H9 (cell line): Measurements from ENCODE around the gene KCNG2. TPM values are rescaled to one million over a fixed set of nuclear protein-coding genes. Genes with fewer than 3 reads are reported as not detected.
A peak's percentile ranks its signal among the peaks of the same experiment; 100 is the strongest.

ENCODE experiments used
- DNase-seq: peaks from one replicate; pipeline ENCODE4 v3.0.0-alpha.2; 2017
- H2AFZ ChIP-seq: one replicate; pipeline ENCODE4 v1.6.1; 2013; ENCODE audit warnings: mild to moderate bottlenecking, low read length, control low read depth, moderate library complexity
- H2AK5ac ChIP-seq: 2 replicates; pipeline ENCODE4 v1.6.1; 2013; ENCODE audit warnings: low read length, control low read depth, mixed read lengths; ENCODE audit not compliant: insufficient read length
- H2BK120ac ChIP-seq: one replicate; pipeline ENCODE4 v1.6.1; 2013; ENCODE audit warnings: low read depth, mild to moderate bottlenecking, low read length, control low read depth, inconsistent platforms; ENCODE audit not compliant: poor library complexity, severe bottlenecking
- H2BK12ac ChIP-seq: 2 replicates; pipeline ENCODE4 v1.6.1; 2013; ENCODE audit warnings: low read length, control low read depth, mixed read lengths, low read depth; ENCODE audit not compliant: insufficient read length
- H2BK15ac ChIP-seq: 2 replicates; pipeline ENCODE4 v1.6.1; 2013; ENCODE audit warnings: low read depth, low read length, control low read depth
- H2BK20ac ChIP-seq: one replicate; pipeline ENCODE4 v1.6.1; 2013; ENCODE audit warnings: low read depth, mild to moderate bottlenecking, low read length, control low read depth, inconsistent platforms; ENCODE audit not compliant: poor library complexity, severe bottlenecking
- H2BK5ac ChIP-seq: 2 replicates; pipeline ENCODE4 v1.6.1; 2013; ENCODE audit warnings: low read length, control low read depth, mixed read lengths; ENCODE audit not compliant: insufficient read length
- H3K14ac ChIP-seq: 2 replicates; pipeline ENCODE4 v1.6.1; 2013; ENCODE audit warnings: low read length, control low read depth; ENCODE audit not compliant: insufficient read depth
- H3K18ac ChIP-seq: 2 replicates; pipeline ENCODE4 v1.6.1; 2013; ENCODE audit warnings: low read depth, mild to moderate bottlenecking, mixed read lengths, low read length, control low read depth; ENCODE audit not compliant: insufficient read length
- H3K23ac ChIP-seq: 2 replicates; pipeline ENCODE4 v1.6.1; 2013; ENCODE audit warnings: low read length, control low read depth, mixed read lengths, low read depth; ENCODE audit not compliant: insufficient read length
- H3K23me2 ChIP-seq: 2 replicates; pipeline ENCODE4 v1.6.1; 2013; ENCODE audit warnings: low read depth, mild to moderate bottlenecking, mixed read lengths, low read length, control low read depth; ENCODE audit not compliant: insufficient read length, poor library complexity, severe bottlenecking
- H3K27ac ChIP-seq: 2 replicates; pipeline ENCODE4 v1.5.1; 2013; ENCODE audit warnings: low read length, control low read depth, mixed read lengths, low read depth; ENCODE audit not compliant: insufficient read length
- H3K27me3 ChIP-seq: 2 replicates; pipeline ENCODE4 v1.6.1; 2013; ENCODE audit warnings: low read length, control low read depth, inconsistent platforms; ENCODE audit not compliant: insufficient read depth
- H3K4ac ChIP-seq: 2 replicates; pipeline ENCODE4 v1.6.1; 2013; ENCODE audit warnings: low read depth, mild to moderate bottlenecking, control low read depth, inconsistent platforms, low read length, moderate library complexity
- H3K4me1 ChIP-seq: 2 replicates; pipeline ENCODE4 v1.6.1; 2013; ENCODE audit warnings: low read length, control low read depth, inconsistent platforms; ENCODE audit not compliant: insufficient read depth
- H3K4me2 ChIP-seq: 2 replicates; pipeline ENCODE4 v1.6.1; 2013; ENCODE audit warnings: low read length, control low read depth, mixed read lengths; ENCODE audit not compliant: insufficient read length, insufficient read depth
- H3K56ac ChIP-seq: 2 replicates; pipeline ENCODE4 v1.6.1; 2013; ENCODE audit warnings: low read depth, mild to moderate bottlenecking, mixed read lengths, low read length, control low read depth; ENCODE audit not compliant: insufficient read length
- H3K79me1 ChIP-seq: 2 replicates; pipeline ENCODE4 v1.6.1; 2013; ENCODE audit warnings: low read depth, mild to moderate bottlenecking, moderate library complexity, low read length, control low read depth, inconsistent platforms; ENCODE audit not compliant: insufficient read depth, poor library complexity, severe bottlenecking
- H3K79me2 ChIP-seq: 2 replicates; pipeline ENCODE4 v1.6.1; 2013; ENCODE audit warnings: low read length, control low read depth, inconsistent platforms; ENCODE audit not compliant: insufficient read depth
- H3K9ac ChIP-seq: 2 replicates; pipeline ENCODE4 v1.6.1; 2013; ENCODE audit warnings: low read length, control low read depth, mixed read lengths; ENCODE audit not compliant: insufficient read length; ENCODE audit errors: extremely low read depth
- H3K9me3 ChIP-seq: one replicate; pipeline ENCODE4 v1.6.1; 2013; ENCODE audit warnings: low read depth, low read length, inconsistent platforms; ENCODE audit not compliant: control insufficient read depth
- H3T11ph ChIP-seq: one replicate; pipeline ENCODE4 v1.6.1; 2013; ENCODE audit warnings: mild to moderate bottlenecking, low read length, control low read depth, inconsistent platforms
- H4K20me1 ChIP-seq: one replicate; pipeline ENCODE4 v1.6.1; 2013; ENCODE audit not compliant: control insufficient read depth, insufficient read length, insufficient read depth
- H4K5ac ChIP-seq: 2 replicates; pipeline ENCODE4 v1.6.1; 2013; ENCODE audit warnings: low read depth, mild to moderate bottlenecking, mixed read lengths, low read length, control low read depth; ENCODE audit not compliant: insufficient read length
- H4K8ac ChIP-seq: replicated peaks from 2 replicates; pipeline ENCODE4 v1.6.1; 2013; ENCODE audit warnings: low read length, control low read depth, mixed read lengths, low read depth; ENCODE audit not compliant: insufficient read length
- H4K91ac ChIP-seq: 2 replicates; pipeline ENCODE4 v1.6.1; 2013; ENCODE audit warnings: low read depth, mild to moderate bottlenecking, moderate library complexity, mixed read lengths, low read length, control low read depth; ENCODE audit not compliant: insufficient read length
- H3K27ac Mint-ChIP-seq, 3 experiments: 2 replicates in 2 of 3; 3 replicates in 1 of 3; pipeline ENCODE4 v1.8.0; 2020 to 2021; ENCODE audit warnings: mixed read lengths in 3 of 3, mild to moderate bottlenecking in 1 of 3, moderate library complexity in 1 of 3
- H3K27me3 Mint-ChIP-seq: 2 replicates; pipeline ENCODE4 v1.8.0; 2021; ENCODE audit warnings: low read depth, mild to moderate bottlenecking, moderate library complexity, mixed read lengths
- H3K36me3 Mint-ChIP-seq, 3 experiments: 2 replicates in 2 of 3; 3 replicates in 1 of 3; pipeline ENCODE4 v1.8.0; 2020 to 2021; ENCODE audit warnings: low read depth in 3 of 3, mixed read lengths in 3 of 3; ENCODE audit not compliant: insufficient read depth in 1 of 3
- H3K4me1 Mint-ChIP-seq, 2 experiments: 2 replicates each; pipeline ENCODE4 v1.8.0; 2020; ENCODE audit warnings: mixed read lengths in 2 of 2
- H3K4me3 Mint-ChIP-seq, 2 experiments: 2 replicates in 1 of 2; 3 replicates in 1 of 2; pipeline ENCODE4 v1.8.0; 2020 to 2021; ENCODE audit warnings: mild to moderate bottlenecking in 2 of 2, mixed read lengths in 2 of 2, moderate library complexity in 1 of 2
- H3K9me3 Mint-ChIP-seq, 2 experiments: 2 replicates in 1 of 2; 3 replicates in 1 of 2; pipeline ENCODE4 v1.8.0; 2020; ENCODE audit warnings: mild to moderate bottlenecking in 2 of 2, mixed read lengths in 2 of 2, moderate library complexity in 1 of 2
- CTCF ChIP-seq: fragments of 200-600 bp; sonication (generic); conservative IDR thresholded peaks from 3 replicates; pipeline ENCODE4 v1.8.0; 2021; ENCODE audit warnings: antibody characterized with exemption, mild to moderate bottlenecking
- WGBS: extraction: QIAGEN DNeasy Blood & Tissue Kit; methylation state at CpG from one replicate; pipeline ENCODE4 v1.1.7; 2013; ENCODE audit warnings: missing lambda C conversion rate, low lambda C conversion rate, mixed read lengths; ENCODE audit not compliant: insufficient read length; ENCODE audit errors: extremely low coverage; 5-methylcytosine and 5-hydroxymethylcytosine counted together
- total RNA-seq: library from RNA; stranded (reverse); gene quantifications from 2 replicates; pipeline ENCODE4 v1.2.1, GENCODE V29; 2021

The KCNG2 gene
- total RNA-seq, 1 experiment from 2014 or later = 0.15 TPM

DNA sequence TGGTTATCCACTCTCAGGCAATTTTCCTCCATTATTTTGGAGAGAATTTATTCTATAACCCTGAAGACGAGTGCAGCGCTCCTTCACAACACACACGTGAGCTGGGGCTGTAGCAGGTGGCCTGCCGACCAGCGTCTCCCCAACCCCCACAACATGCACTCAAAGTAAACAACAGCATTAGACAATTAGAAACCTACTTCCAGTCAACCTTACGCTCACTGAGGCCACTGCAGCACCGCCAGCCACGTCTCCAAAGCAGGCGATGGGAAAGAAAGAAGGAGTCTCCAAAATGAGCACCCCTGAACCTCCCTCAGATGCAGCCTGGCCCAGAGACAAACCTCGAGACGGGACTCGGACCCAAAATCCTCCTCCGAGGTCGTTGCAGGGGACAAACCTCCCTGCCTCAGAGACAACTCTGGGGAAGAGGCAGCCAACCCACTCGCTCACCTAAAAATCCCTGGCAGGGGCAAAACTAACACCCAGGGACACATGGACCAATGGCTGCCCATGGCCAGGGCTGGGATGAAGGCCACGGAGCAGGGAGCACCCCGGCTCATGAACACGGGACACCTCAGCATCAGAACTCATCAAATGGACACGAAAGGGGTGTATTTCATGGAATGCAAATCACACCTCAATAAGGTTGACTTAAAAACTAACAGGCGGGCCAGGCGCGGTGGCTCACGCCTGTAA lies 151.1 kb downstream of the KCNG2 start:
- Histone ChIP-seq H3K9ac (no peak overlapping the region), H4K20me1 (no peaks in the 10 kb centered on the region), H3K79me1 (no peaks in the 10 kb centered on the region), H3K4ac (no peak overlapping the region), H2BK15ac (no peak overlapping the region), H2BK20ac (no peak overlapping the region), H3K14ac (no peak overlapping the region), H3K79me2 (no peaks in the 10 kb centered on the region), H3K18ac (no peak overlapping the region), H3K4me2 (no peak overlapping the region), H3K56ac (no peak overlapping the region), H4K91ac (no peak overlapping the region), H4K8ac (no peak overlapping the region), H3K23ac (no peak overlapping the region), H3K23me2 (peaks cover 4% of the 10 kb centered on the region), H4K5ac (no peak overlapping the region), H3T11ph (no peak overlapping the region), H2AK5ac (no peak overlapping the region), H2BK12ac (no peak overlapping the region), H3K9me3 (no peaks in the 10 kb centered on the region), H2BK5ac (no peak overlapping the region), H3K27me3 (peaks cover 9% of the 10 kb centered on the region; the same call in 1 of the 2 replicates), H3K27ac (no peak overlapping the region), H2BK120ac (no peak overlapping the region), H2AFZ (no peak overlapping the region), H3K4me1 (no peaks in the 10 kb centered on the region)
- peak; percentile 15 for DNase-seq
- Mint-ChIP-seq H3K27ac (no peak overlapping the region), H3K27me3 (peaks cover 47% of the 10 kb centered on the region), H3K36me3 (peaks cover 0 to 4% (median 0%) of the 10 kb centered on the region in 3 experiments; a peak in 1 of 7 replicates), H3K9me3 (no peaks in the 10 kb centered on the region), H3K4me3 (peak overlapping the region in 1 of 2 experiments; percentile 83; a peak in 2 of 5 replicates), H3K4me1 (peaks cover 9 to 29% of the 10 kb centered on the region in 2 experiments)
- WGBS = no CpG with 5 or more reads among the region's 23 CpGs
- no peak for TF ChIP-seq CTCF

Other genes starting within 250 kb of the KCNG2 start
- gene CTDP1, start 118.1 kb upstream of the KCNG2 start, total RNA-seq = 31.9 and 33.7 TPM in 2 replicates
- 10.3 and 13.0 TPM in 2 replicates for gene SLC66A2, start 153.7 kb downstream of the KCNG2 start, total RNA-seq
- gene HSBP1L1, start 166.7 kb downstream of the KCNG2 start, total RNA-seq = 0.46 TPM in 1 of 2 replicates, not detected in the other
- 163 and 164 TPM in 2 replicates for gene TXNL4A, start 190.6 kb downstream of the KCNG2 start, total RNA-seq
- 39.4 and 42.5 TPM in 2 replicates for gene RBFA, start 236.5 kb downstream of the KCNG2 start, total RNA-seq